Esophagus squamous epithelium (tissue), 4 donors: Measurements from ENCODE around the gene COMMD1.
"Not testable (repeated sequence)": the region's sequence is repeated elsewhere in the genome, so short reads cannot be mapped to it uniquely, and the experiment has no call there.

ENCODE experiments used
- POLR2A ChIP-seq, 4 donors: fragments of 450-650 bp; IDR thresholded peaks; one replicate each; pipeline ENCODE4 v1.6.1; 2017; ENCODE audit warnings: antibody characterized with exemption in 4 of 4, mild to moderate bottlenecking in 4 of 4, moderate library complexity in 3 of 4
- TF ChIP-seq, protein P1 (sequence below), 6 experiments: fragments of 450-650 bp in 4 of 6; fragments of 200-600 bp in 2 of 6; sonication (generic) in 2 of 6; IDR thresholded peaks; one replicate each; pipeline ENCODE4 v1.5.1; 2016 to 2019; ENCODE audit warnings: antibody characterized with exemption in 6 of 6, mild to moderate bottlenecking in 4 of 6, moderate library complexity in 4 of 6

DNA sequence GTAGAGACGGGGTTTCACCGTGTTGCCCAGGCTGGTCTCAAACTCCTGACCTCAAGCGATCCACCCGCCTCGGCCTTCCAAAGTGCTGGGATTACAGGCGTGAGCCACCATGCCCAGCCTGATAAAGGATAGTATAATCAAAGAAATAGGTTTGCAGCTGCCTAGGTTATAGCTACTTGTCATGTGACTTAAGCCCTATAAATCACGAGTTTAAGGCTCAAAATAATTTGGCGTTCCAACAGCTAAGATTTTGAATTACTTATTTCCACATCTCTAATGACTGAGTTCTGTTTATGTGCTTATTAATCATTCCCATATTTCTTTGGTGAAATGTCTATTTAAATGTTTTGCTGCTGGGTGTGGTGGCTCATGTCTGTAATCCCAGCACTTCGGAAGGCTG is 49.4 kb downstream of the COMMD1 start:
- TF ChIP-seq, protein P1, sequence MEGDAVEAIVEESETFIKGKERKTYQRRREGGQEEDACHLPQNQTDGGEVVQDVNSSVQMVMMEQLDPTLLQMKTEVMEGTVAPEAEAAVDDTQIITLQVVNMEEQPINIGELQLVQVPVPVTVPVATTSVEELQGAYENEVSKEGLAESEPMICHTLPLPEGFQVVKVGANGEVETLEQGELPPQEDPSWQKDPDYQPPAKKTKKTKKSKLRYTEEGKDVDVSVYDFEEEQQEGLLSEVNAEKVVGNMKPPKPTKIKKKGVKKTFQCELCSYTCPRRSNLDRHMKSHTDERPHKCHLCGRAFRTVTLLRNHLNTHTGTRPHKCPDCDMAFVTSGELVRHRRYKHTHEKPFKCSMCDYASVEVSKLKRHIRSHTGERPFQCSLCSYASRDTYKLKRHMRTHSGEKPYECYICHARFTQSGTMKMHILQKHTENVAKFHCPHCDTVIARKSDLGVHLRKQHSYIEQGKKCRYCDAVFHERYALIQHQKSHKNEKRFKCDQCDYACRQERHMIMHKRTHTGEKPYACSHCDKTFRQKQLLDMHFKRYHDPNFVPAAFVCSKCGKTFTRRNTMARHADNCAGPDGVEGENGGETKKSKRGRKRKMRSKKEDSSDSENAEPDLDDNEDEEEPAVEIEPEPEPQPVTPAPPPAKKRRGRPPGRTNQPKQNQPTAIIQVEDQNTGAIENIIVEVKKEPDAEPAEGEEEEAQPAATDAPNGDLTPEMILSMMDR (IDR thresholded peaks at IDR 0.05), result not testable (repeated sequence)
- TF ChIP-seq POLR2A (IDR thresholded peaks at IDR 0.05), result not testable (repeated sequence)
